Neural cell (in vitro differentiated cells): ENCODE data around the gene SLC2A2. TPM values are rescaled to one million over a fixed set of nuclear protein-coding genes. Genes with fewer than 3 reads are reported as not detected.

Source experiments
- H2AFZ ChIP-seq: fragments of 200-600, 300-800 bp; sonication (generic), shearing (Covaris generic); 2 replicates; pipeline ENCODE4 v1.6.0; 2014; ENCODE audit warnings: low read depth, mild to moderate bottlenecking, antibody characterized with exemption, low read length, moderate library complexity
- H3F3A ChIP-seq: fragments of 200-600 bp; shearing (Covaris generic); 2 replicates; pipeline ENCODE4 v1.6.1; 2016; ENCODE audit warnings: mild to moderate bottlenecking, moderate library complexity, mixed read lengths, antibody characterized with exemption, low read length; ENCODE audit not compliant: insufficient read depth, poor library complexity, severe bottlenecking
- H3K27ac ChIP-seq: fragments of 200-600, 300-800 bp; sonication (generic), shearing (Covaris generic); 2 replicates; pipeline ENCODE4 v1.5.1; 2014; ENCODE audit warnings: mild to moderate bottlenecking, low read length, moderate library complexity
- H3K27me3 ChIP-seq: fragments of 300-800, 200-600 bp; sonication (generic), shearing (Covaris generic); 2 replicates; pipeline ENCODE4 v1.6.0; 2014; ENCODE audit warnings: mild to moderate bottlenecking, low read depth, low read length, moderate library complexity; ENCODE audit not compliant: insufficient read depth
- H3K36me3 ChIP-seq: fragments of 300-800, 200-600 bp; sonication (generic), shearing (Covaris generic); 2 replicates; pipeline ENCODE4 v1.5.1; 2014; ENCODE audit warnings: mild to moderate bottlenecking, antibody characterized with exemption, low read length, moderate library complexity; ENCODE audit not compliant: insufficient read depth
- H3K4me2 ChIP-seq: fragments of 300-800, 200-600 bp; sonication (generic), shearing (Covaris generic); 2 replicates; pipeline ENCODE4 v1.6.0; 2014; ENCODE audit warnings: mild to moderate bottlenecking, low read length
- H3K4me3 ChIP-seq: fragments of 300-800, 200-600 bp; sonication (generic), shearing (Covaris generic); 2 replicates; pipeline ENCODE4 v1.5.1; 2014; ENCODE audit warnings: mild to moderate bottlenecking, low read length, moderate library complexity
- H3K79me2 ChIP-seq: fragments of 200-600 bp; shearing (Covaris generic); replicated peaks from 2 replicates; pipeline ENCODE4 v1.6.0; 2014; ENCODE audit warnings: mild to moderate bottlenecking, low read length, moderate library complexity; ENCODE audit not compliant: insufficient read depth
- H3K9ac ChIP-seq: fragments of 300-800, 200-600 bp; sonication (generic), shearing (Covaris generic); 2 replicates; pipeline ENCODE4 v1.6.1; 2016; ENCODE audit warnings: mild to moderate bottlenecking, low read length, mixed read lengths
- H3K9me2 ChIP-seq: fragments of 200-600 bp; shearing (Covaris generic); 2 replicates; pipeline ENCODE4 v1.6.1; 2016; ENCODE audit warnings: mild to moderate bottlenecking, low read length, mixed read lengths; ENCODE audit not compliant: insufficient read depth
- H3K9me3 ChIP-seq: fragments of 200-600, 300-800 bp; sonication (generic), shearing (Covaris generic); 2 replicates; pipeline ENCODE4 v1.6.1; 2016; ENCODE audit warnings: mild to moderate bottlenecking, mixed run types, low read length, moderate library complexity, mixed read lengths
- H4K20me1 ChIP-seq: fragments of 200-600 bp; shearing (Covaris generic); 2 replicates; pipeline ENCODE4 v1.6.1; 2016; ENCODE audit warnings: mild to moderate bottlenecking, mixed run types; ENCODE audit not compliant: insufficient read depth
- CTCF ChIP-seq: fragments of 450-650 bp; IDR thresholded peaks from 2 replicates; pipeline ENCODE4 v1.5.1; 2014; ENCODE audit warnings: antibody characterized with exemption, mild to moderate bottlenecking, moderate library complexity; ENCODE audit not compliant: poor library complexity, severe bottlenecking
- EP300 ChIP-seq: fragments of 450-650 bp; conservative IDR thresholded peaks from 2 replicates; pipeline ENCODE4 v1.6.1; 2014; ENCODE audit warnings: antibody characterized with exemption, mild to moderate bottlenecking, moderate library complexity; ENCODE audit not compliant: poor library complexity, severe bottlenecking
- EZH2 ChIP-seq: fragments of 200-600, 300-800 bp; shearing (Covaris generic), sonication (generic); IDR thresholded peaks from 2 replicates; pipeline ENCODE4 v1.6.1; 2014; ENCODE audit warnings: antibody characterized with exemption, low read length, borderline replicate concordance, mild to moderate bottlenecking; ENCODE audit not compliant: insufficient read depth, poor library complexity, severe bottlenecking
- MXI1 ChIP-seq: fragments of 450-650 bp; conservative IDR thresholded peaks from 2 replicates; pipeline ENCODE4 v1.6.1; 2014; ENCODE audit warnings: antibody characterized with exemption, mild to moderate bottlenecking; ENCODE audit not compliant: poor library complexity, severe bottlenecking
- POLR2AphosphoS5 ChIP-seq: IDR thresholded peaks from 2 replicates; pipeline ENCODE4 v1.6.1; 2012
- RAD21 ChIP-seq: fragments of 450-650 bp; conservative IDR thresholded peaks from 2 replicates; pipeline ENCODE4 v1.6.1; 2014; ENCODE audit warnings: antibody characterized with exemption, mild to moderate bottlenecking, moderate library complexity
- SMC3 ChIP-seq: fragments of 450-650 bp; conservative IDR thresholded peaks from 2 replicates; pipeline ENCODE4 v1.6.1; 2014; ENCODE audit warnings: antibody characterized with exemption, mild to moderate bottlenecking, moderate library complexity; ENCODE audit not compliant: poor library complexity
- TAF1 ChIP-seq: IDR thresholded peaks from 2 replicates; pipeline ENCODE4 v1.6.1; 2012; ENCODE audit warnings: low read depth
- polyA plus RNA-seq: library from polyadenylated mRNA; depleted of rRNA; stranded (reverse); fragments of >200 nt; gene quantifications from 2 replicates; pipeline ENCODE4 v1.2.3, GENCODE V29; 2014
- TF ChIP-seq, protein P1 (sequence below): IDR thresholded peaks from 2 replicates; pipeline ENCODE4 v1.6.1; 2012; ENCODE audit warnings: borderline replicate concordance

SLC2A2 gene
- polyA plus RNA-seq, 1 donor from 2014 or later = not detected

DNA sequence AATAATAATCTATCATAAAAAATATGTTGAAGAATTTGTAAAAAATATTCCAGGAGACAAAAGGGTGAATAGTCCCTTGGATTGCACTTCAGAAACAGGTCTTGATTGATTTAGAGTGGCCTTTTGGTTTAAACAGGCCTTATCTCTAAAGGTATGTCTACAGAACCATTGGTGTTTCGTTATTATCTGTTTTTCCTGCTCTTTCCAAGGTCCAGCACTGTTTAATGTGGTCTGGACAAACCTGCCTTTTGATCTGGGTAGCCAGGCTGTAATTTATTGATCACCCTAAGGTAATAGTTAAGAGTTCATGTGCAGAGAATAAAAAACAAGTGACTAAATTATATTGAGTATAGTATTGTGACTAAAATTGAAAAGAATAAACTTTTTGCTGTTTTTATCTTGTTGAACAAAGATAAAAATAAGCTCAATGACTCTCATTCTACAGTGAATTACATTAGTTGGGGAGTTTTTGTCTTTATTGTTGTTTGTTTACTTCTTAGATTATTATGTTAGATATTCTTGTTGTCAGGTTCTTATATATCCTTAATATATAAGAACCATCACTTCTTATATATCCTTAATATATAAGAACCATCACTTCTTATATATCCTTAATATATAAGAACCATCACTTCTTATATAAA lies 25.1 kb downstream of the SLC2A2 start (continued):
- TF ChIP-seq CTCF = no peak

GRCh38 chr3:171000281-171000680 lies 26.2 kb downstream of the SLC2A2 start:
- Histone ChIP-seq H3K27ac (no peak overlapping the region), H2AFZ (no peak overlapping the region)

More at GRCh38 chr3:171000281-171000680, 26.2 kb downstream of the SLC2A2 start:
- Histone ChIP-seq H3K79me2 (no peaks in the 10 kb centered on the region), H3F3A (no peaks in the 10 kb centered on the region), H3K9me2 (no peaks in the 10 kb centered on the region), H3K27me3 (no peaks in the 10 kb centered on the region), H4K20me1 (no peaks in the 10 kb centered on the region), H3K4me2 (no peak overlapping the region), H3K9ac (no peak overlapping the region), H3K36me3 (no peaks in the 10 kb centered on the region), H3K9me3 (no peaks in the 10 kb centered on the region), H3K4me3 (no peak overlapping the region)
- TF ChIP-seq, protein P1, sequence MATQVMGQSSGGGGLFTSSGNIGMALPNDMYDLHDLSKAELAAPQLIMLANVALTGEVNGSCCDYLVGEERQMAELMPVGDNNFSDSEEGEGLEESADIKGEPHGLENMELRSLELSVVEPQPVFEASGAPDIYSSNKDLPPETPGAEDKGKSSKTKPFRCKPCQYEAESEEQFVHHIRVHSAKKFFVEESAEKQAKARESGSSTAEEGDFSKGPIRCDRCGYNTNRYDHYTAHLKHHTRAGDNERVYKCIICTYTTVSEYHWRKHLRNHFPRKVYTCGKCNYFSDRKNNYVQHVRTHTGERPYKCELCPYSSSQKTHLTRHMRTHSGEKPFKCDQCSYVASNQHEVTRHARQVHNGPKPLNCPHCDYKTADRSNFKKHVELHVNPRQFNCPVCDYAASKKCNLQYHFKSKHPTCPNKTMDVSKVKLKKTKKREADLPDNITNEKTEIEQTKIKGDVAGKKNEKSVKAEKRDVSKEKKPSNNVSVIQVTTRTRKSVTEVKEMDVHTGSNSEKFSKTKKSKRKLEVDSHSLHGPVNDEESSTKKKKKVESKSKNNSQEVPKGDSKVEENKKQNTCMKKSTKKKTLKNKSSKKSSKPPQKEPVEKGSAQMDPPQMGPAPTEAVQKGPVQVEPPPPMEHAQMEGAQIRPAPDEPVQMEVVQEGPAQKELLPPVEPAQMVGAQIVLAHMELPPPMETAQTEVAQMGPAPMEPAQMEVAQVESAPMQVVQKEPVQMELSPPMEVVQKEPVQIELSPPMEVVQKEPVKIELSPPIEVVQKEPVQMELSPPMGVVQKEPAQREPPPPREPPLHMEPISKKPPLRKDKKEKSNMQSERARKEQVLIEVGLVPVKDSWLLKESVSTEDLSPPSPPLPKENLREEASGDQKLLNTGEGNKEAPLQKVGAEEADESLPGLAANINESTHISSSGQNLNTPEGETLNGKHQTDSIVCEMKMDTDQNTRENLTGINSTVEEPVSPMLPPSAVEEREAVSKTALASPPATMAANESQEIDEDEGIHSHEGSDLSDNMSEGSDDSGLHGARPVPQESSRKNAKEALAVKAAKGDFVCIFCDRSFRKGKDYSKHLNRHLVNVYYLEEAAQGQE = no peak
- TF ChIP-seq POLR2AphosphoS5 (no peak), TAF1 (no peak), EP300 (no peak), EZH2 (no peak), MXI1 (no peak), SMC3 (no peak), CTCF (no peak), RAD21 (no peak)
